Measurements from ENCODE around the gene GSTA5. TPM values are rescaled to one million over a fixed set of nuclear protein-coding genes. Genes with fewer than 3 reads are reported as not detected.
"Not testable (repeated sequence)": the region's sequence is repeated elsewhere in the genome, so short reads cannot be mapped to it uniquely, and the experiment has no call there.

GSTA5 gene
- total and polyA plus RNA-seq, 10 of the 15 experiments (the other 5 are each of a cell fraction or from before 2014, with no cell fraction given), result not detected

- TF ChIP-seq ZBTB4 (CRISPR knock-in tag; IDR thresholded peaks at IDR 0.05), result no peak
- TF ChIP-seq NKRF (conservative IDR thresholded peaks at IDR 0.05), result no peak
- no peak for TF ChIP-seq CEBPB (IDR thresholded peaks at IDR 0.05; ENCODE audit: borderline replicate concordance in 1 of 2, low read depth in 2 of 2, low read length in 2 of 2)
- TF ChIP-seq EED (IDR thresholded peaks at IDR 0.05; ENCODE audit: low read depth), result no peak
- no peak for TF ChIP-seq HCFC1 (IDR thresholded peaks at IDR 0.05; ENCODE audit: low read length)
- no peak for TF ChIP-seq MEF2B (IDR thresholded peaks at IDR 0.05; ENCODE audit: partially characterized antibody, poor library complexity, severe bottlenecking)
Measured at GRCh38 chr6:52871621-52872020, 31.0 kb upstream of the GSTA5 start (continued).

- H4K20me1 ChIP-seq (ENCODE audit: control insufficient read depth, insufficient read depth); H3K79me2 ChIP-seq (ENCODE audit: control insufficient read depth, insufficient read depth, low read length); DNase-seq (ENCODE audit: low read depth, low spot score); H3K36me3 ChIP-seq (ENCODE audit: control insufficient read depth in 2 of 2, insufficient read depth in 2 of 2, low read length in 1 of 2); FAIRE-seq; CTCF ChIA-PET; BruUV-seq (replicated peaks); ATAC-seq; H3K27me3 ChIP-seq (replicated peaks in 1 of 2; ENCODE audit: control insufficient read depth in 2 of 2, insufficient read depth in 2 of 2, low read length in 1 of 2); intact Hi-C loops (cut with micrococcal nuclease; ENCODE audit: unreplicated experiment); H2AFZ ChIP-seq (ENCODE audit: control insufficient read depth, low read depth, low read length); H3K4me1 ChIP-seq (ENCODE audit: control insufficient read depth, insufficient read depth, low read length); H3K4me2 ChIP-seq (ENCODE audit: control insufficient read depth, insufficient read depth); POLR2A ChIA-PET; in situ Hi-C loops (cut with MboI); H3K9me3 ChIP-seq (replicated peaks; ENCODE audit: control insufficient read depth, insufficient read depth, low read length); RAD21 ChIA-PET (ENCODE audit: unreplicated experiment); H3K27ac ChIP-seq (ENCODE audit: control insufficient read depth, insufficient read depth); H3K4me3 ChIP-seq; SMC1A ChIA-PET (ENCODE audit: uncharacterized antibody, unreplicated experiment); H3K9ac ChIP-seq (ENCODE audit: control insufficient read depth, insufficient read depth, low read length): not testable (repeated sequence)
- 47% methylated on average over 3 of the region's 3 CpGs for WGBS (ENCODE audit: insufficient coverage, insufficient replicate concordance, low lambda C conversion rate, missing lambda C conversion rate)
Measured at GRCh38 chr6:52870335-52871091, 29.9 kb upstream of the GSTA5 start.

GRCh38 chr6:52868899-52869298, 28.3 kb upstream of the GSTA5 start:
- H3K79me2 ChIP-seq (ENCODE audit: control insufficient read depth, insufficient read depth, low read length); intact Hi-C loops (cut with micrococcal nuclease; ENCODE audit: unreplicated experiment); H3K27ac ChIP-seq (ENCODE audit: control insufficient read depth, insufficient read depth); H3K9ac ChIP-seq (ENCODE audit: control insufficient read depth, insufficient read depth, low read length); H3K4me2 ChIP-seq (ENCODE audit: control insufficient read depth, insufficient read depth); H2AFZ ChIP-seq (ENCODE audit: control insufficient read depth, low read depth, low read length); H3K4me3 ChIP-seq; H3K4me1 ChIP-seq (ENCODE audit: control insufficient read depth, insufficient read depth, low read length); ATAC-seq; H4K20me1 ChIP-seq (ENCODE audit: control insufficient read depth, insufficient read depth); H3K36me3 ChIP-seq (ENCODE audit: control insufficient read depth in 2 of 2, insufficient read depth in 2 of 2, low read length in 1 of 2); DNase-seq (ENCODE audit: low read depth, low spot score); H3K27me3 ChIP-seq (replicated peaks in 1 of 2; ENCODE audit: control insufficient read depth in 2 of 2, insufficient read depth in 2 of 2, low read length in 1 of 2); FAIRE-seq; POLR2A ChIA-PET; H3K9me3 ChIP-seq (replicated peaks; ENCODE audit: control insufficient read depth, insufficient read depth, low read length); RAD21 ChIA-PET (ENCODE audit: unreplicated experiment); in situ Hi-C loops (cut with MboI); BruUV-seq (replicated peaks); SMC1A ChIA-PET (ENCODE audit: uncharacterized antibody, unreplicated experiment); CTCF ChIA-PET: not testable (repeated sequence)
- WGBS (ENCODE audit: insufficient coverage, insufficient replicate concordance, low lambda C conversion rate, missing lambda C conversion rate), result 15% methylated on average over 5 of the region's 5 CpGs
